Measurements from ENCODE around the gene RNF145.
"Not testable (repeated sequence)": the region's sequence is repeated elsewhere in the genome, so short reads cannot be mapped to it uniquely, and the experiment has no call there.

The RNF145 gene

GRCh38 chr5:159187719-159188118 is 21.6 kb downstream of the RNF145 start:
- no peak for DNase-seq

GRCh38 chr5:159186319-159186718 is 23.0 kb downstream of the RNF145 start:
- DNase-seq = no peak

GRCh38 chr5:159185773-159186172 is 23.6 kb downstream of the RNF145 start:
- no peak for DNase-seq

GRCh38 chr5:159184858-159185381 is 24.4 kb downstream of the RNF145 start:
- peak; percentile 33 for DNase-seq

- DNase-seq = no peak
Measured at GRCh38 chr5:159184236-159184635, 25.1 kb downstream of the RNF145 start.

GRCh38 chr5:159183247-159183646 is 26.1 kb downstream of the RNF145 start:
- no peak for DNase-seq

- DNase-seq = no peak
Measured at GRCh38 chr5:159182691-159183090, 26.7 kb downstream of the RNF145 start.

GRCh38 chr5:159181651-159182050 is 27.7 kb downstream of the RNF145 start:
- DNase-seq = no peak

- no peak for DNase-seq
Measured at GRCh38 chr5:159181152-159181551, 28.2 kb downstream of the RNF145 start.

GRCh38 chr5:159179529-159180305 is 29.6 kb downstream of the RNF145 start:
- no peak for DNase-seq

- DNase-seq = peak; percentile 24
Measured at GRCh38 chr5:159178978-159179377, 30.4 kb downstream of the RNF145 start.

GRCh38 chr5:159175547-159175946 is 33.8 kb downstream of the RNF145 start:
- DNase-seq = no peak

GRCh38 chr5:159174511-159175168 is 34.7 kb downstream of the RNF145 start:
- no peak for DNase-seq

GRCh38 chr5:159171274-159171673 is 38.1 kb downstream of the RNF145 start:
- DNase-seq = no peak

- DNase-seq = no peak
Measured at GRCh38 chr5:159170021-159170420, 39.3 kb downstream of the RNF145 start.

- DNase-seq = no peak
Measured at GRCh38 chr5:159166416-159166815, 42.9 kb downstream of the RNF145 start.

GRCh38 chr5:159163701-159164046 is 45.7 kb downstream of the RNF145 start:
- DNase-seq = no peak

- no peak for DNase-seq
Measured at GRCh38 chr5:159163027-159163700, 46.2 kb downstream of the RNF145 start.

GRCh38 chr5:159161361-159162214 is 47.8 kb downstream of the RNF145 start:
- no peak for DNase-seq

- DNase-seq = not testable (repeated sequence)
Measured at GRCh38 chr5:159158553-159159091, 50.7 kb downstream of the RNF145 start.

- no peak for DNase-seq
Measured at GRCh38 chr5:159157552-159157951, 51.8 kb downstream of the RNF145 start.

- DNase-seq = no peak
Measured at GRCh38 chr5:159156426-159157238, 52.7 kb downstream of the RNF145 start.

Measured in stimulated activated CD4-positive, alpha-beta T cell treated with anti-CD3 and anti-CD28 coated beads, Interleukin-4, amount 100 ng/mL, for 1 hour (primary cell).